Keratinocyte (primary cell): ENCODE results near the gene LINC01488.

Experiments used
- CTCF ChIP-seq, 3 experiments: IDR thresholded peaks in 1 of 3; conservative IDR thresholded peaks in 1 of 3; optimal IDR thresholded peaks in 1 of 3; 2 replicates in 2 of 3; 3 replicates in 1 of 3; pipeline versions ENCODE3 to v1.5.1; 2011; ENCODE audit warnings: low read length in 3 of 3, mild to moderate bottlenecking in 3 of 3, moderate library complexity in 2 of 3, control low read depth in 1 of 3, inconsistent platforms in 1 of 3; ENCODE audit not compliant: insufficient read depth in 2 of 3; ENCODE audit errors: extremely low read depth in 1 of 3
- EZH2 ChIP-seq: IDR thresholded peaks from one replicate; pipeline ENCODE4 v1.6.1; 2012; ENCODE audit warnings: inconsistent platforms, mild to moderate bottlenecking, low read length, moderate library complexity

DNA sequence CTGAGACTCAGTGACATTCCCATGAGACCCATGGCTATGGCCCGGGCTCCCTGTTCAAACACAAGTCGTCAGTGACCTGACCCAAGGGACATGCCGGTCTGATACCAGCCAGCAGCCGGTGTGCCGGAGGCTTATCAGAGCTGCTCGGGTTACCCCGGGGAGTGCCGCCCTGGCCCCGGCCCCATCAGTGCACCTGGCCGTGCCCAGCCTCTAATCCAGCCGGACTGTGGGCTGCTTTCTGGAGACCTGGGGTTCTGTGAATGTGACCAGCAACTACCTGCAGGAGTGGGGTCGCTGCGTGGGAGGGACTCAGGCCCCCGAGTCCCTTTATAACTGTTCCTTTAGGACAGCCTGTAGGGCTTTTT, 52.7 kb downstream of the LINC01488 start:
- TF ChIP-seq CTCF (optimal IDR thresholded peaks at IDR 0.05 in 1 of 3, IDR thresholded peaks at IDR 0.05 in 1 of 3, conservative IDR thresholded peaks at IDR 0.05 in 1 of 3; ENCODE audit: extremely low read depth in 1 of 3, insufficient read depth in 2 of 3, low read length in 3 of 3) = no peak
- no peak for TF ChIP-seq EZH2
